GM06990 (cell line): ENCODE data around the gene LTBP4.

Experiments used
- DNase-seq: peaks from one replicate; pipeline ENCODE4 v3.0.0-alpha.2; 2011; ENCODE audit not compliant: insufficient read length; ENCODE audit errors: extremely low read depth
- H3K27me3 ChIP-seq: replicated peaks from 2 replicates; pipeline ENCODE4 v1.6.0; 2011; ENCODE audit warnings: low read length; ENCODE audit not compliant: control insufficient read depth, insufficient read depth
- H3K36me3 ChIP-seq: 2 replicates; pipeline ENCODE4 v1.5.1; 2011; ENCODE audit warnings: low read length; ENCODE audit not compliant: control insufficient read depth, insufficient read depth
- H3K4me3 ChIP-seq: replicated peaks from 2 replicates; pipeline ENCODE4 v1.5.1; 2011; ENCODE audit warnings: low read depth, mild to moderate bottlenecking, control low read depth, low read length
- CTCF ChIP-seq: IDR thresholded peaks from 2 replicates; pipeline ENCODE4 v1.5.1; 2011; ENCODE audit warnings: low read length, control low read depth, mild to moderate bottlenecking, inconsistent platforms; ENCODE audit not compliant: insufficient read depth, poor library complexity, severe bottlenecking

Gene LTBP4

GRCh38 chr19:40585982-40586422 lies 15.2 kb upstream of the LTBP4 start:
- Histone ChIP-seq H3K27me3 (no peaks in the 10 kb centered on the region), H3K4me3 (no peak overlapping the region), H3K36me3 (peaks cover 17% of the 10 kb centered on the region)
- no peak for TF ChIP-seq CTCF
- DNase-seq = no peak

- Histone ChIP-seq H3K36me3 (peaks cover 16% of the 10 kb centered on the region), H3K4me3 (no peak overlapping the region), H3K27me3 (no peaks in the 10 kb centered on the region)
- no peak for TF ChIP-seq CTCF
- no peak for DNase-seq
Measured at GRCh38 chr19:40586611-40587010, 14.6 kb upstream of the LTBP4 start.

- no peak for DNase-seq
- Histone ChIP-seq H3K4me3 (no peak overlapping the region), H3K36me3 (peaks cover 10% of the 10 kb centered on the region), H3K27me3 (no peaks in the 10 kb centered on the region)
- TF ChIP-seq CTCF = no peak
Measured at GRCh38 chr19:40588110-40588854, 12.9 kb upstream of the LTBP4 start.

GRCh38 chr19:40588926-40589569 lies 12.1 kb upstream of the LTBP4 start:
- no peak for TF ChIP-seq CTCF
- H3K36me3 ChIP-seq = peaks cover 7% of the 10 kb centered on the region
- no peak overlapping the region for H3K4me3 ChIP-seq
- H3K27me3 ChIP-seq = no peaks in the 10 kb centered on the region
- DNase-seq = no peak

- DNase-seq = no peak
- H3K4me3 ChIP-seq = no peak overlapping the region
- TF ChIP-seq CTCF = no peak
- H3K36me3 ChIP-seq = peaks cover 7% of the 10 kb centered on the region
- no peaks in the 10 kb centered on the region for H3K27me3 ChIP-seq
Measured at GRCh38 chr19:40589591-40590429, 11.4 kb upstream of the LTBP4 start.
